Stimulated activated CD4-positive, alpha-beta T cell treated with anti-CD3 and anti-CD28 coated beads, Interleukin-2, amount 100 ng/mL, for 24 hours (primary cell): ENCODE results near the gene MYL11.
"Not testable (repeated sequence)": the region's sequence is repeated elsewhere in the genome, so short reads cannot be mapped to it uniquely, and the experiment has no call there.

Experiments
- DNase-seq, 2 donors: peaks; one replicate each; pipeline ENCODE4 v3.0.0-alpha.2; 2020

MYL11 gene

GRCh38 chr16:30371248-30371816 lies 3.3 kb upstream of the MYL11 start:
- DNase-seq = no peak

GRCh38 chr16:30372038-30372712 lies 2.4 kb upstream of the MYL11 start:
- no peak for DNase-seq

DNA sequence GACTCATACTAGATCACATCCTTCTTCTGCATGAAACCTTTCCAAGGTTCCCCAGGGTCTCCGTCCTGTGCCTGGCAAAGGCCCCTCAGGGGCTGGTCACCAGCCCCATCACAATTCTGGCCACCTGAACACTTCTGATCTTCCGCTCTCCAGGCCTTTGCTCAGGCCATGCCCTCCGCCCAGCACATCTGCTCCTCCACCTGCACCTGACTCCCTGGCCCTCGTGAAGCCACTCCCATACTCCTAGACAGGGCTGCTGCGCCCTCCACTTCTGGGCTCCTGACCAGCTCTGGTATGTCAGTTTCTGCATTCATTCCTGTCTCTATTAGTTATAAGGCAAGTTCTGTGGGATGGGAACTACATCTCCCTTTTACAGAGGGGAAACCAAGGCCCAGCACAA lies 1.9 kb upstream of the MYL11 start:
- no peak for DNase-seq

DNA sequence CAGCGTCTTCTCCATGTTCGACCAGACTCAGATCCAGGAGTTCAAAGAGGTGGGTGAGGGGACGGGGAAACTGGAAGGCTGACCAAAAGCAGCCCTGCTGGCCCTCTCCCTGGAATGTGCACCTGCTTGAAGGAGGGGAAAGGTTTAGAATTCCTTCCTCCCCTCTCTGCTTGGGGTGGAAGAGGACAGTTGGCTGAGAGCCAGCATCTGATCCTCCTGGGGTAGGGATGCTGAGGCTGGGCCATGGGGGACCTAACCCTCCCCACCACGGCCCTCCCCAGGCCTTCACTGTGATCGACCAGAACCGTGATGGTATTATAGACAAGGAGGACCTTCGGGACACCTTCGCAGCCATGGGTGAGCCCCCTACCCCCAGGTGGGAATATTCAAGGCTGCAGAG lies 1.3 kb downstream of the MYL11 start:
- no peak for DNase-seq

DNA sequence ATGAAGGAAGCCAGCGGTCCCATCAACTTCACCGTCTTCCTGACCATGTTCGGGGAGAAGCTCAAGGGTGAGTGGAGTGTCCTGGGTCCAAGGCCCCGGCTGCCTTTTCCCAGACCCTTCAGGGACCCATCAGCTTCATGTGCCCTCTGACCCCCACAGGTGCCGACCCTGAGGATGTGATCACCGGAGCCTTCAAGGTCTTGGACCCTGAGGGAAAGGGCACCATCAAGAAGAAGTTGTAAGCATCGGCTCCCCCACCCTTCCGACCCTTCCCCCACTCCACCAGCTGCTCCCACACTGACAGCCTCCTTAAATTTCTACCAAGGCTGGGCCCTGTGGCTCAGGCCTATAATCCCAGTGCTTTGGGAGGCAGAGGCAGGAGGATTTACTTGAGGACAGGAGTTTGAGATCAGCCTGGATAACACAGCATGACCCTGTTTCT lies 1.9 kb downstream of the MYL11 start:
- no peak for DNase-seq

DNA sequence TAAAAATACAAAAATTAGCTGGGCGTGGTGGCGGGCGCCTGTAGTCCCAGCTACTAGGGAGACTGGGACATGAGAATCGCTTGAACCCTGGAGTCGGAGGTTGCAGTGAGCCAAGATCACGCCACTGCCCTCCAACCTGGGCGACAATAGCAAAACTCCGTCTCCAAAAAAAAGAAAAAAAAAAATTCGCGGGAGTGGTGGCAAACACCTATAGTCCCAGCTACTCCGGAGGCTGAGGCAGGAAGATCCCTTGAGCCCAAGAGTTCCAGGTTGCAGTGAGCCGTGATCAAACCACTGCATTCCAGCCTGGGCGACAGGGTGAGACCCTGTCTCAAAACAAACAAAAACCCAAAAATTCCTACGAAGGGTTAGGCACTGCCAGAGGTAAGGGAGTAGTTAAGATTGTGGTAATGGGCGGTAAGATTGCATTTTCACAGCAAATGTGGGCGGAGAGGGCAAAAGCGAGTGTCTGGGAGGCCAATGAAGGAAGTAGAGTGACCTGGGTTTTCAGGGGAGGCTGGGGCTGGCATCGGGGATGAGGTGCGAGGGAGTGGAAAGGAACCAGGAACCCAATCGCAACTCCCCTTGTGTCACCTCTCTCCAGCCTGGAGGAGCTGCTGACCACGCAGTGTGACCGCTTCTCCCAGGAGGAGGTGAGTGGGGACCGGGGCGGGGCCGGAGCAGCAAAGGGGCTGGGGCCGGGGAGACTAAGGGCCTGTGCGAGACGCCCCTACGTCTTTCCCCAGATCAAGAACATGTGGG lies 2.6 kb downstream of the MYL11 start:
- no peak for DNase-seq

- DNase-seq = peak; percentile 84 to 87
Measured at GRCh38 chr16:30377812-30378235, 3.2 kb downstream of the MYL11 start.

- peak; percentile 99 to 100 for DNase-seq
Measured at GRCh38 chr16:30378236-30379157, 3.9 kb downstream of the MYL11 start.

- DNase-seq = no peak
Measured at GRCh38 chr16:30379158-30379783, 4.7 kb downstream of the MYL11 start.

GRCh38 chr16:30380072-30380802 lies 5.6 kb downstream of the MYL11 start:
- no peak for DNase-seq

DNA sequence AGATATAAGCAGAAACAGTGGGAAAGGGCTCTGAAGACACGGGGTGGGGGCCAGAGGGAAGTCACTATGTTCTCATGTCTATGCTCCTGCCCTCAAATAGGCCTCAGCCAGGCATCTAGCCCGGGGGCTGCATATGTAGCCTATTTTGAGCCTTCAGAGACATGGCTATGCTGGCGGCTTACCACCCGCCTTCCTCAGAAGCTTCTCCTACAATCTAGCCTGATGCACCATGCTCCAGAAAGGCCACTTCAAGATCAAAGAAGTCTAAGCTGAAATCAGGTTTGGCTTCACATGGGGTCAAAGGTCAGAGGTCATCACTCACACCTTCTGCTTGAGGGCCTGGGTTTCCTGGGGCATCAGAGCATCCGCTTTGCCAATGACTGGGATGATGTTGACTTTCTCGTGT lies 6.2 kb downstream of the MYL11 start:
- no peak for DNase-seq

- DNase-seq = peak in 1 of 2 donors; percentile 52
Measured at GRCh38 chr16:30381291-30382041, 6.9 kb downstream of the MYL11 start.

GRCh38 chr16:30382111-30382881 lies 7.7 kb downstream of the MYL11 start, which contains the start of gene SEPTIN1:
Gene SEPTIN1 (minus strand): TSS chr16:30382561. CDS start chr16:30382542, 19 bp downstream.
- peak; percentile 77 to 80 for DNase-seq

DNA sequence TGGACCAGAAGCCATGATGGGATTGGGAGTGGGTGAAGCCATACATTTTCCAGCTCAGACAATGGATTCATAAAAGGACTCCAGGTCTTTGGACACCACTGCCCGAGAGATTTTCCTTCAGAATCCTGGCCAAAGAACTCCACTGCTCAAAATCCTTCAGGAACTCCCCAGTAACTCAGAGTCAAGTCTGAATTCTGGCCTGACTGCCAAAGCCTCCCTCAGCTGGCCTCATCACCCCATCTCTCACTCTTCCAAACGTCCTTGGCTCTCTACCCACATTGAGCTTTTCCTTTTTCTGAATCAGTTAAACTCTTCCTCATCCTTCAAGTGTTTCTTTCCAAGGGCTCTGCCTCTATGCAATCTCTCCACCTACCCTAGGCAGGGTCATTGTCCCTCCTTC lies 8.9 kb downstream of the MYL11 start:
- DNase-seq = no peak

DNA sequence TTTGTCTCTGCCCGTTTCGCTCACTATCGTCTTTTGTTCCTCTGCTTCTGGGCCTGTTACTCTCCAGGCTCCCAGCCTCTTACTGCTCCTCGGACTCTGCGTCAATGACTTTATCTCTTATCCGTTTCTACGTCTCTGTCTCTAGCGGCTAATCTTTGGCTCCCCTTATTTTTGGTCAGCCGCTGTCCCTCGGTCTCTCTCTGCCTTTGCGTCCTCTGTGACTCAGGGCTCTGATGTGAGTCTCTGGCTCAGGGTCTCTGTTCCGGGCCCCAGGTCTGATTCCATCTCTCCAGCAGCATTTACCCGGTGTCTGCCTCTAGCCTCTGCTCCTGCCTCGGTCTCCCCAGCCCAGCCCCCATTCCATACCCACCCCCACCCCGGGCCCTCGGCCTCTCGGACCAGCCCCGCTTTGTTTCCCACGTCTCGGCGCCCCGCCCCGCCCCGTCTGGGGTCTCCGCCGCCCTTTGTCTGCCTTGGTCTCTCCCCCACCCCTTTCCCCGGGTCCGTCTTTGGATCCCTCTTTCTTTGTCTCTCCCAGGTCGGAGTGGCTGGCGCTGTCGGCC lies 20.1 kb downstream of the MYL11 start:
- no peak for DNase-seq

GRCh38 chr16:30395155-30395991 lies 20.8 kb downstream of the MYL11 start, which contains the start of gene ZNF48:
Gene ZNF48 (plus strand): TSS chr16:30395420. CDS start chr16:30395795, 375 bp downstream.
- DNase-seq = peak; percentile 58 to 73

DNA sequence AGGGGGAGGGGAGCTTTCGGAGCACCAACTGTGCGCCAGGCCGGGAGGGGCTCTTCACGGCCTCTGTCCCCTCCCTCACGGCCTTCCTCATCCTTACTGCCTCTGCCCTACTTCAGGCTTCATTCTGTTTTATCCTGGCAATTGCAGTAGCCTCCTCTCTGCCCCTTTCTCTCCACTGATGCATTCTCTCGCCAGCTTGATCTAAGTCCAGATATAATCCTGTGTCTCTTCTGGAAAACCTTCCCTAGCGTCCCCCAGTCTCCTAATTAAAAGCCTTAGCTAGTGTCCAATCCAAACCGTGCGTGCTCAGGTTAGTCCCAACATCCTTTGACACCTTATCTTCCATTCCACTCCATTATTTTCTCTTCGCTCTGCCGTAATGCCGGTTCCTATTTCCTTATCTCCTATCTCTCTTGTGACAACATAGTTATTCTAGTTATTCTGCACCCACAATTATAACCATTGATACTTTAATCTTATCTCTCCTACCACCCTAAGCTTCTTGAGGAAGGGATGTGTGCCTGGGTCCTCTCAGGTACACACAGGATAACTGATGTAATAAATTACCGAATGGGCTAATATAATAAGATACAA lies 21.5 kb downstream of the MYL11 start:
- no peak for DNase-seq

- DNase-seq = not testable (repeated sequence)
Measured at GRCh38 chr16:30396627-30397026, 22.0 kb downstream of the MYL11 start.
